DMS114 treated with DMSO at 0.1 percent for 48 hours (cell line): ENCODE data around the gene PPM1L.
"Not testable (repeated sequence)": the region's sequence is repeated elsewhere in the genome, so short reads cannot be mapped to it uniquely, and the experiment has no call there.

Experiments used
- DNase-seq: peaks from one replicate; lab custom pipeline; 2025; ENCODE audit not compliant: unreplicated experiment; lab: John Stamatoyannopoulos, UW

PPM1L gene

GRCh38 chr3:160973067-160973809 lies 217.2 kb downstream of the PPM1L start:
- DNase-seq = no peak

- DNase-seq = no peak
These were observed 221.7 kb downstream of the PPM1L start for GRCh38 chr3:160977773-160978172.

GRCh38 chr3:160980740-160981139 lies 224.7 kb downstream of the PPM1L start:
- no peak for DNase-seq

GRCh38 chr3:160981217-160981938 lies 225.3 kb downstream of the PPM1L start:
- DNase-seq = no peak

GRCh38 chr3:160982491-160982890 lies 226.5 kb downstream of the PPM1L start:
- DNase-seq = no peak

GRCh38 chr3:160983900-160984299 lies 227.9 kb downstream of the PPM1L start:
- DNase-seq = not testable (repeated sequence)

GRCh38 chr3:160986069-160986468 lies 230.0 kb downstream of the PPM1L start:
- no peak for DNase-seq

GRCh38 chr3:160987982-160988964 lies 232.2 kb downstream of the PPM1L start:
- no peak for DNase-seq

GRCh38 chr3:160990446-160990845 lies 234.4 kb downstream of the PPM1L start:
- DNase-seq = no peak

- DNase-seq = no peak
These were observed 236.7 kb downstream of the PPM1L start for GRCh38 chr3:160992712-160993111.

- DNase-seq = no peak
These were observed 240.8 kb downstream of the PPM1L start for GRCh38 chr3:160996811-160997210.

- DNase-seq = no peak
These were observed 242.6 kb downstream of the PPM1L start for GRCh38 chr3:160998581-160998980.

GRCh38 chr3:160999274-160999673 lies 243.2 kb downstream of the PPM1L start:
- DNase-seq = no peak

- no peak for DNase-seq
These were observed 252.1 kb downstream of the PPM1L start for GRCh38 chr3:161008086-161008485.

GRCh38 chr3:161010151-161010550 lies 254.1 kb downstream of the PPM1L start:
- not testable (repeated sequence) for DNase-seq

- no peak for DNase-seq
These were observed 259.1 kb downstream of the PPM1L start for GRCh38 chr3:161014843-161015749.

GRCh38 chr3:161016417-161017313 lies 260.6 kb downstream of the PPM1L start:
- DNase-seq = no peak

- no peak for DNase-seq
These were observed 261.9 kb downstream of the PPM1L start for GRCh38 chr3:161017971-161018370.

GRCh38 chr3:161020256-161020655 lies 264.2 kb downstream of the PPM1L start:
- no peak for DNase-seq
